HG03159 (cell line): ENCODE measurements around the gene AKR7A3.
"Not testable (repeated sequence)": the region's sequence is repeated elsewhere in the genome, so short reads cannot be mapped to it uniquely, and the experiment has no call there.

Source experiments
- ATAC-seq: cut with Tn5 transposase; IDR thresholded peaks from one replicate; pipeline ENCODE4 v1.9.1; 2021; ENCODE audit warnings: mild to moderate bottlenecking, moderate library complexity; ENCODE audit not compliant: unreplicated experiment

Gene AKR7A3

GRCh38 chr1:19294638-19295037 lies 6.1 kb upstream of the AKR7A3 start:
- ATAC-seq = no peak

GRCh38 chr1:19289244-19289643 lies 674 bp upstream of the AKR7A3 start:
- no peak for ATAC-seq

DNA sequence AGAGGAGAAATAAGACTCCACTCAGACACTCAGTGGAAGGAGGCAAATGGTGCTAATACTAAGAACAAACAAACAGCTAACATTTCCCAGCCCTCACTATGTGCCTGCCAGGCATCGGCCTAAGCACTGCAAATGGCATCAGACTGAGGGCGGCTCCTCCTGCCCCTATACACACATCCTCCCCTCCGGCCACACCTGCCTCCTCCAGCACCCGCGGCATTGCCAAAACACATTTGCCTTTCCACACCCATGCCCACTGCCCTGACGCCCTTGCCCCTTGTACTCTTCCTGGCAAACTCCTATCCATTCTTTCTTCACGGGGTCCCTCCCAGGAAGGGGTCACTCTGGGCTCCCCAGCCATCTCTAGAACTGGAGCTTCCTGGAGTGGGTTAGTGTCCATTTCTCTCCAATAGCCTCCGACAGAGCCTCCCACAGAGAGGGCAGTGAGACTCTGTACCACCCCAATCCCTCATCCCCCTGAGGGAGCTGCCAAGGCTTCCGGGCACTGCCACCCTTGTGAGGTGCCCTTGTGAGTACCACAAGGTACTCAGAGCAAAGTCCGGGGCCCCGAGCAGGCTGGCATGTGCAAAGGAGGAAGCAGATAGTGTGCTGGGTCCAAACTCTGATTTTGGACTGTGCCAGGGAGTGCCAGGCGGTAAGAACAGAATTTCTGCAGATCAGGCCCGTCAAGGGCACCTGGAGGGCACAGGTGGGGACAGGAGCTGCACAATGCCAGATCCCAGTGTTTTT lies 959 bp downstream of the AKR7A3 start:
- no peak for ATAC-seq

DNA sequence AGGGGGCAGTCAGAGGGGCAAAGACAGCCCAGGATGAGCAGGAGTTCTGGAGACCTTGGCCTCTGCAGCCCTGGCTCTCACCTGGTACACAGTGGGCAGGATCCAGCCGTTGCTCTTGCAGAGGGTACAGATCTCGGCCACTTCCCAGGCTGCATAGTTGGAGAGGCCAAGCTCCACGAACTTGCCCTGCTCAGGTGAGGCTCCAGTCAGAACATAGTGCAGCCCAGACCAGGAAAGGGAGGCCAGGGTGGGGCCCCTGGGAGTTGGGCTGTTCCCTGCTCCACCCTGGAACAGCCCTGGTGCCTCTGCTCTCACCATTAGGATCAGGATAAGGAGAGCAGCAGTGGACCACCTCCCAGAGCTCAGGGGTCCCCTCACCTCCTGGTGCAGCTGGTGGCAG lies 2.8 kb downstream of the AKR7A3 start:
- not testable (repeated sequence) for ATAC-seq

- ATAC-seq = not testable (repeated sequence)
Observed at GRCh38 chr1:19285366-19285765, 3.2 kb downstream of the AKR7A3 start.

GRCh38 chr1:19284881-19285280 lies 3.7 kb downstream of the AKR7A3 start:
- no peak for ATAC-seq

DNA sequence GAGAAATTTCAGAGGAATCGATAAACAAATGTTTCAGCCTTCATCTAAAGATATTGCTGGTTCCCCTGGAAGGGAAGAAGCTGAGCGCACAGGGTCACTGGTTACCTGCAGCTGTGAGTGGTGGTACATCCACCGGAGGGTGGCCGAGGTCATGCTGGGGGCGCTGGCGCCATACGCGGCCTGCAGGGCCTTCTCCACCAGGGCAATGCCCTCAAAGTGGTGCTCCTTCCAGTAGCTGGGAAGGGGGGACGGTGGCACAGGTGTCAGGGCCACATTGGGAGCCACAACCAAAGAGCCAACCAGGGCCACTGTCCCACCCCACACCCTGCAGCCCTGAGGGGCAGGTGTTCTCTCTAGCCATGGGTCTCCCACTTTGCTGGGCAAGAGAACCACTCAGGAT lies 4.7 kb downstream of the AKR7A3 start:
- no peak for ATAC-seq

DNA sequence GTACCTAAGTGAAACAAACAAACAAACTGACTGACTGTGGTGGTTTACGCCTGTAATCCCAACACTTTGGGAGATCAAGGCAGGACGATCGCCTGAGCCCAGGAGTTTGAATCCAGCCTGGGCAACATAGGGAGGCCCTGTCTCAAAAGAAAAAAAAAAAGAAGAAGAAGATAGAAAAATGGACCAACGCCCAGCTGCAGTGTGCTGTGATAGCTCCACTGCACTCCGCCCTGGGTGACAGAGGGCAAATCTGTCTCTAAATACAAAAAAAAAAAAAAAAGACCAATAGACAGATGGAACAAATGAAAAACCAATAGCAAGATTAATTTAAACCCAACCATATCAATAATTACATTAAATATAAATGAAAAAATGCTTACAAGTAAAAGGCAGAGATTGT lies 13.9 kb downstream of the AKR7A3 start:
- no peak for ATAC-seq

- not testable (repeated sequence) for ATAC-seq
Observed at GRCh38 chr1:19273844-19274531, 14.6 kb downstream of the AKR7A3 start.

DNA sequence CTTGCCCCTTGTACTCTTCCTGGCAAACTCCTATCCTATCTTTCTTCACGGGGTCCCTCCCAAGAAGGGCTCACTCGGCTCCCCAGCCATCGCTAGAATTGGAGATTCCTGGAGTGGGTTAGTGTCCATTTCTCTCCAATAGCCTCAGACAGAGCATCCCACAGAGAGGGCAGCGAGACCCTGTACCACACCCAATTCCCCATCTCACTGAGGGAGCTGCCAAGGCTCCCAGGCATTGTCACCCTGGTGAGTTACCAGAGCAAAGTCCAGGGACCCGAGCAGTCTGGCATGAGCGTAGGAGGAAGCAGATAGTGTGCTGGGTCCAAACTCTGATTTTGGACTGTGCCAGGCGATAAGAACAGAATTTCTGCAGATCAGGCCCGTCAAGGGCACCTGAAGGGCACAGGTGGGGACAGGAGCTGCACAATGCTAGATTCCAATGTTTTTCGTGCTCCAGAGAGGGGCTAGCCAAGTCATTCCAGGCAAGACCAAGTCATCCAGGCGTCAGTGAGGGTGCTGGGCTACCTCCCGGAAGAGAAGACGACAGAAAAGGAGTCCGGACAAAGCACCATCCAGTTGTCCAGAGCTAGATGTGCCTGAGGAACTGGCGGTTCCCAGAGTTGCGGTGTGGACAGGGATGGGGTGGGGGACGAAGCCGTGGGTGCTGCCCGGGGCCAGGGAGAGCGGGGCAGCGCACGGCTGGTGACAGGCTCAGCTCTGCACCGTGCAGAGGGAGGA lies 15.3 kb downstream of the AKR7A3 start:
- ATAC-seq = no peak

- no peak for ATAC-seq
Observed at GRCh38 chr1:19272064-19272463, 16.5 kb downstream of the AKR7A3 start.

DNA sequence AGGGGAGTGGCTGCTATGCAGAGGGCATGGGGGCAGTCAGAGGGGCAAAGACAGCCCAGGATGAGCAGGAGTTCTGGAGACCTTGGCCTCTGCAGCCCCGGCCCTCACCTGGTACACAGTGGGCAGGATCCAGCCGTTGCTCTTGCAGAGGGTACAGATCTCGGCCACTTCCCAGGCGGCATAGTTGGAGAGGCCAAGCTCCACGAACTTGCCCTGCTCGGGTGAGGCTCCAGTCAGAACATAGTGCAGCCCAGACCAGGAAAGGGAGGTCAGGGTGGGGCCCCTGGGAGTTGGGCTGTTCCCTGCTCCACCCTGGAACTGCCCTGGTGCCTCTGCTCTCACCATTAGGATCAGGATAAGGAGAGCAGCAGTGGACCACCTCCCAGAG lies 18.2 kb downstream of the AKR7A3 start:
- ATAC-seq = not testable (repeated sequence)

DNA sequence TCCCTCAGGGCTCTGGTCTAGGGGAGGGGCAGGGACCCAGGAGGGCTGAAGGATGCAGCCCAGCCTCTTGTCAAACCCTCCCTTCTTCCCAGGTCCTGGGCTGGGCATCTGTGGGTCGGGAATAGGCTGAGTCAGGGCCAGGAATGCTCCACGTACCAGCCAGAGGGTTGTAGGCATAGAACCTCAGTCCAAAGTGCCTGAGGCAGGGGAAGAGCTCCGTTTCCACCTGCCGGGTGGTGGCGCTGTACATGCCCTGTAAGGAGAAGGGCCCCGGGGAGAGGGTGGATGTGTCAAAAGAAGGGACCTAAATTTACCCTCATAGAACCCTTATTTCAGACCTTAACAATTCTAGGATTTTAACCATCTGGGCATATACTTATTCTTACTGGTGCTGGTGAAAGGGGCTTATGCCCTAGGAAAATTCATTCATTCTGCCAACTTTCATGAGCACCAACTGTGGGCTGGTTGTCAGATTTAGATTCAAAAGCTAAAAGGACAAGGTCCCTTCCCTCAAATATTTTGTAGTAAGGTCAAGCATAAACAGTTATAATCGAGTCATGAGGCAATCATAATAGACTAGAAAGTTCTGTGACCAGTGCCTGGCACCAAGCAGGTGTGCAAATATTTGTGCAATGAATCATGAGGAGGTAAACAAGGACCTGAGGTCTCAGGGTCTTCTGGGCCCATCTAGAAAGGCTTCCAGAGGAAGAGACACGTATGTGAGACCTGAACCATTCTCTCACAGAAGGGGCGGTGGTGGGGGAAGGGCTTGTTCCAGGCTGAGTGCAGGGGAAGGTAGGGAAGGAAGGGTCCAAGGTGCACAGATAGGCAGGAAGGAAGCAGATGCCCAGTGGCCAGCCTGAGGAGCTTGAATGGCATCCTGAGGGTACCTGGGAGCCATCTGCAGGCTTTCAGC lies 18.9 kb downstream of the AKR7A3 start:
- ATAC-seq = not testable (repeated sequence)

DNA sequence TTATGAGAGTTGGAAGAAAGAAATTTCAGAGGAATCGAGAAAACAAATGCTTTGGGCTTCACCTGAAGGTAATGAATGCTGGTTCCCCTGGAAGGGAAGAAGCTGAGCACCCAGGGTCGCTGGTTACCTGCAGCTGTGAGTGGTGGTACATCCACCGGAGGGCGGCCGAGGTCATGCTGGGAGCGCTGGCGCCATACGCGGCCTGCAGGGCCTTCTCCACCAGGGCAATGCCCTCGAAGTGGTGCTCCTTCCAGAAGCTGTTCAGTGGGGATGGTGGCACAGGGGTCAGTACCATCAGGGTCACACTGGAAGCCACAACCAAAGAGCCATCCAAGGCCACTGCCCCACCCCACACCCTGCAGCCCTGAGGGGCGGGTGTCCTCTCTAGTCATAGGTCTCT lies 20.1 kb downstream of the AKR7A3 start:
- no peak for ATAC-seq

- no peak for ATAC-seq
Observed at GRCh38 chr1:19262744-19263143, 25.8 kb downstream of the AKR7A3 start.

- ATAC-seq = no peak
Observed at GRCh38 chr1:19262047-19262446, 26.5 kb downstream of the AKR7A3 start.

DNA sequence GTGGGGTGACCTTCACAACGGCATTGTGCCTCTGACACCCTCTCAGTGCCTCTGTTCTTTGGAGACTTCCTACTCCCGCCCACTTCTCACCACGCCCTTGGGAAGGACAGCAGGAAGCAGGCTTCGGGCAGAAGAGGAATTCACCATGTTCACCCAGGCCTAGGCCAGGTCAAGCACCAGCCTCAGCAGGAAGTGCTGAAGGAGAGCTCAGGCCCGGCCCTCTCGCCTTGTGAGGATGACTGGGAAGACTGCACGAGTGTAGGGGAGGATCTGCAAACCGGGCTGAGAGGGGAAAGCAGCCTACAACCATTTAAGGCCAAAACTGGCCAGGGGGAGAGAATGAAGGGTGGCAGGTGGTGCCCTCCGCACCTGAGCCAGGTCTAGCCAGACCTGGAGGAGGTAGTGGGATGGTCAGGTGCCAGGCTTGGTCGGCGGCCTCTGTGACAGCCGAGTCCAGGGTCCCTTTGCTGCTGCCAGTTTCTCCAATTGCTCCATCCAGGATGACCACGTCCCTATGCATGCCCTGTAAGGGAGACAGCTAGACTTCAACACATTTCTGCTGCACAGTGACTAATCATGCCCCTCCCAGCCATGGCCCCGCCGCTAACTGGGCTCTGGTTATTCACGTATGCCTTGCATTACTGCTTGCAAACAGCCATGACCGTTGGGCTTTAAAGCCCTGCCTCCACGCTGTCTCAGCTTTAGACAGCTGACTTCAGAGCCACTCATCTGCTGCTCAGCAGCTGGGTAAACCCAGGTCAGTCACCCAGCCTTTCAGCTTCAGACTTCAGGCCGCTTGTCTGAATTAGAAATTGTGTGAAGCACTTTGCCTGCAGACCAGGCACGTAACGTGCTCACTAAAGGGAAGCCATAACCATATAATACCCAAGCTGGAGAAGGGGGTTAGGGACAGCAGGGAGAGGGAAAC lies 28.1 kb downstream of the AKR7A3 start:
- ATAC-seq = no peak

DNA sequence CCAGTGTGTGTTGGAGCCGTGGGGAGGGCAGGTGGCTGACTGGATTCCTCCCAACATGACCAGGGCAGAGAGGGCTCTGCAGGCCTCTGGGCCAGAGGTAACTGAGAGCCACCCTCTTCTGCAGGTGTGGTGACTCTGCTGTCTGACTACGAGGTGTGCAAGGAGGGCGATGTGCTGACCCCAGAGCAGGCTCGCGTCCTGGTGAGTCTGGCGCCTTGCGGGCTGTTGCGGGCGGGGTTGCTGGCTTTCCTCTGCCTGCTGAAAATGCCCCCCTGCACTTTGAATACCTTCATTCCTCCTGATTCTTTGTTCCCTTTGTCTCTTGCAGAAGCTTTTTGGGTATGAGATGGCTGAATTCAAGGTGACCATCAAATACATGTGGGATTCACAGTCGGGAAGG lies 30.2 kb downstream of the AKR7A3 start:
- no peak for ATAC-seq

- no peak for ATAC-seq
Observed at GRCh38 chr1:19257178-19257914, 31.2 kb downstream of the AKR7A3 start.
